H1 (cell line): Measurements from ENCODE around the gene SAMD4A. TPM values are rescaled to one million over a fixed set of nuclear protein-coding genes. Genes with fewer than 3 reads are reported as not detected.

Experiments used
- GABPA ChIP-seq: IDR thresholded peaks from 2 replicates; pipeline ENCODE4 v1.6.1; 2011; ENCODE audit warnings: mild to moderate bottlenecking, low read length, moderate library complexity, borderline replicate concordance; ENCODE audit not compliant: insufficient read depth
- SAP30 ChIP-seq: fragments of 300-600 bp; sonication (generic); IDR thresholded peaks from 2 replicates; pipeline ENCODE4 v1.7.1; 2012; ENCODE audit warnings: low read length, moderate library complexity, mild to moderate bottlenecking, inconsistent platforms; ENCODE audit not compliant: insufficient read depth, insufficient replicate concordance
- TBP ChIP-seq: IDR thresholded peaks from 2 replicates; pipeline ENCODE4 v1.6.1; 2011; ENCODE audit warnings: low read depth, low read length, improper control_type of control experiment
- polyA plus RNA-seq, 7 experiments: library from polyadenylated mRNA; depleted of rRNA in 3 of 7; stranded (reverse) in 5 of 7; unstranded in 2 of 7; fragments of >200 nt in 5 of 7; fragments of 200-250 nt in 2 of 7; gene quantifications; 1 replicate in 5 of 7; 2 replicates in 1 of 7; 4 replicates in 1 of 7; pipeline versions ENCODE4 v1.2.1 to v1.2.3, GENCODE V29; 2011 to 2013; ENCODE audit warnings: missing spikeins in 2 of 7, mixed read lengths in 2 of 7
- total RNA-seq: library from RNA; stranded (reverse); fragmentation: NEBNext Ultra II Directional; extraction: Animal tissue kit (Norgen Biotek cat#: 25700); gene quantifications from 2 replicates; pipeline ENCODE4 v1.2.1, GENCODE V29; 2021

SAMD4A gene
- total and polyA plus RNA-seq, 2 of the 8 experiments (the other 6 are each of a cell fraction or from before 2014, with no cell fraction given) = 2.4 to 12.3 TPM

- no peak for TF ChIP-seq TBP
- no peak for TF ChIP-seq SAP30
- TF ChIP-seq GABPA = no peak
These were observed 217.1 kb downstream of the SAMD4A start (continued) for GRCh38 chr14:54784060-54784459.
